Esophagus squamous epithelium (tissue), 5 donors: ENCODE measurements around the gene MEMO1. TPM values are rescaled to one million over a fixed set of nuclear protein-coding genes. Genes with fewer than 3 reads are reported as not detected.

ENCODE experiments used
- DNase-seq: peaks from one replicate; lab custom pipeline; 2025; lab: John Stamatoyannopoulos, UW
- H3K27ac ChIP-seq, 4 donors: fragments of 200-600 bp; sonication (generic); one replicate each; pipeline ENCODE4 v1.5.1; 2016 to 2019; ENCODE audit warnings: mild to moderate bottlenecking in 1 of 4
- H3K27me3 ChIP-seq, 4 donors: fragments of 200-600 bp; sonication (generic); 1 replicate in 3 of 4; 2 replicates in 1 of 4; pipeline versions ENCODE4 v1.5.1 to v1.6.0; 2017 to 2021; ENCODE audit warnings: antibody characterized with exemption in 1 of 4
- H3K36me3 ChIP-seq, 3 donors: fragments of 200-600 bp; sonication (generic); one replicate each; pipeline ENCODE4 v1.5.1; 2016 to 2019
- H3K4me1 ChIP-seq, 3 donors: fragments of 200-600 bp; sonication (generic); one replicate each; pipeline ENCODE4 v1.5.1; 2017 to 2019
- H3K4me3 ChIP-seq, 4 donors: fragments of 200-600 bp; sonication (generic); 1 replicate in 3 of 4; 2 replicates in 1 of 4; pipeline ENCODE4 v1.5.1; 2016 to 2019; ENCODE audit warnings: mild to moderate bottlenecking in 2 of 4, moderate library complexity in 1 of 4
- H3K9me3 ChIP-seq, 3 donors: fragments of 200-600 bp; sonication (generic); one replicate each; pipeline ENCODE4 v1.5.1; 2016 to 2019
- POLR2A ChIP-seq, 4 donors: fragments of 450-650 bp; IDR thresholded peaks; one replicate each; pipeline ENCODE4 v1.6.1; 2017; ENCODE audit warnings: antibody characterized with exemption in 4 of 4, mild to moderate bottlenecking in 4 of 4, moderate library complexity in 3 of 4
- WGBS, 2 donors: methylation state at CpG; one replicate each; pipeline ENCODE4 v1.1.5; 2018; 5-methylcytosine and 5-hydroxymethylcytosine counted together
- intact Hi-C: fragments of 100-400 bp; cut with DNase I; formaldehyde crosslinking; loops from one replicate; pipeline ENCODE4 v1.15.0; 2022
- total RNA-seq, 4 donors: library from RNA; depleted of rRNA; stranded (reverse); fragments of >200 nt; gene quantifications; one replicate each; pipeline ENCODE4 v1.1.0, GENCODE V29; 2016
- TF ChIP-seq, protein P1 (sequence below), 6 experiments: fragments of 450-650 bp in 4 of 6; fragments of 200-600 bp in 2 of 6; sonication (generic) in 2 of 6; IDR thresholded peaks; one replicate each; pipeline ENCODE4 v1.5.1; 2016 to 2019; ENCODE audit warnings: antibody characterized with exemption in 6 of 6, mild to moderate bottlenecking in 4 of 6, moderate library complexity in 4 of 6
- donor health status: DM: yes; HTN: yes; CAD: no.

The MEMO1 gene
- total RNA-seq, 4 donors from 2014 or later, result 32.1 to 61.7 (median 45.0) TPM

DNA sequence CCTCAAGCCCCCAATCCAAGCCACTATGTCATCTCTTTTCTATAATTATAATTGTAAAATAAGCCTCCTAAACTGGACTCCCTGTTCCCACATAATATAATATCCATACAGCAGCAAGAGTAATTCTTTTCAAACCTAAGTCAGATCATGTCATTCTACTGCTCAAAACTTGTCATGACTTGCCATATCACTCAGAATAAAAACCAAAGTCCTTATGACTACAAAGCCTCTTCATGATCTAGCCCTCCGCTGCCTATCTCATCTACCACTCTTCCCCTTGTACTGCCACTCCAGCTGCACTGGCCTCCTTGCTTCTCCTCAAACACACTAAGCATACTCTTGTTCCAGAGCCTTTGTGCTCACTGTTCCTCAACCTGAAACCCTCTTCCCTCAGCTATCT is 69.9 kb downstream of the MEMO1 start:
- Histone ChIP-seq H3K4me3 (no peak overlapping the region), H3K9me3 (no peaks in the 10 kb centered on the region), H3K4me1 (peaks cover 3 to 9% (median 5%) of the 10 kb centered on the region in 3 donors), H3K27me3 (no peaks in the 10 kb centered on the region), H3K27ac (no peak overlapping the region), H3K36me3 (peaks cover 0 to 22% (median 4%) of the 10 kb centered on the region in 3 donors)
- no peak for TF ChIP-seq POLR2A (IDR thresholded peaks at IDR 0.05)
- TF ChIP-seq, protein P1, sequence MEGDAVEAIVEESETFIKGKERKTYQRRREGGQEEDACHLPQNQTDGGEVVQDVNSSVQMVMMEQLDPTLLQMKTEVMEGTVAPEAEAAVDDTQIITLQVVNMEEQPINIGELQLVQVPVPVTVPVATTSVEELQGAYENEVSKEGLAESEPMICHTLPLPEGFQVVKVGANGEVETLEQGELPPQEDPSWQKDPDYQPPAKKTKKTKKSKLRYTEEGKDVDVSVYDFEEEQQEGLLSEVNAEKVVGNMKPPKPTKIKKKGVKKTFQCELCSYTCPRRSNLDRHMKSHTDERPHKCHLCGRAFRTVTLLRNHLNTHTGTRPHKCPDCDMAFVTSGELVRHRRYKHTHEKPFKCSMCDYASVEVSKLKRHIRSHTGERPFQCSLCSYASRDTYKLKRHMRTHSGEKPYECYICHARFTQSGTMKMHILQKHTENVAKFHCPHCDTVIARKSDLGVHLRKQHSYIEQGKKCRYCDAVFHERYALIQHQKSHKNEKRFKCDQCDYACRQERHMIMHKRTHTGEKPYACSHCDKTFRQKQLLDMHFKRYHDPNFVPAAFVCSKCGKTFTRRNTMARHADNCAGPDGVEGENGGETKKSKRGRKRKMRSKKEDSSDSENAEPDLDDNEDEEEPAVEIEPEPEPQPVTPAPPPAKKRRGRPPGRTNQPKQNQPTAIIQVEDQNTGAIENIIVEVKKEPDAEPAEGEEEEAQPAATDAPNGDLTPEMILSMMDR (IDR thresholded peaks at IDR 0.05), result no peak
- intact Hi-C loops, result no loop called here
- no peak for DNase-seq
- WGBS, 2 donors, result 40 to 77% methylated on average over 1 of the region's 1 CpG

DNA sequence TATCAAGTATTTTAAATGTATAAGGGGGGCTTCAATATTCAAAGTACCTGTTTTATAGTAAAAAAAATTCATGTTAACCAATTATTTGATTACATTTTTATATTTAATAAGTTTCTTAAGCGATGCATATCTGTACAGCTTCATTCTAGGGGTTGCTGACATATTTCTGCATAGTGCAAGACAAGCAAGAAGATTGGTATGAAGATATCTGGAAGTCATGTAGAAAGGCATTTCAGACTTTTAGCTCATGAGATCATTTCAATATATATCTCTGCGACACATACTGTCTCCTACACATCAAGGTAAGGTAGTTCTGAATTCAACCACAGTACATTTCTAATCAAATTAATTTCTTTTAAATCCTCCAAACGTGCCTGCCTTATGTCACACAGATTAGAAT is 73.1 kb downstream of the MEMO1 start:
- no peak for DNase-seq
- Histone ChIP-seq H3K27me3 (no peaks in the 10 kb centered on the region), H3K36me3 (peaks cover 0 to 16% (median 4%) of the 10 kb centered on the region in 3 donors), H3K27ac (no peak overlapping the region), H3K9me3 (no peaks in the 10 kb centered on the region), H3K4me1 (peaks cover 3 to 15% (median 9%) of the 10 kb centered on the region in 3 donors), H3K4me3 (no peak overlapping the region)
- TF ChIP-seq, protein P1 (IDR thresholded peaks at IDR 0.05), result no peak
- TF ChIP-seq POLR2A (IDR thresholded peaks at IDR 0.05), result no peak
- intact Hi-C loops, result no loop called here
- 94 to 96% methylated on average over 3 of the region's 3 CpGs for WGBS, 2 donors

DNA sequence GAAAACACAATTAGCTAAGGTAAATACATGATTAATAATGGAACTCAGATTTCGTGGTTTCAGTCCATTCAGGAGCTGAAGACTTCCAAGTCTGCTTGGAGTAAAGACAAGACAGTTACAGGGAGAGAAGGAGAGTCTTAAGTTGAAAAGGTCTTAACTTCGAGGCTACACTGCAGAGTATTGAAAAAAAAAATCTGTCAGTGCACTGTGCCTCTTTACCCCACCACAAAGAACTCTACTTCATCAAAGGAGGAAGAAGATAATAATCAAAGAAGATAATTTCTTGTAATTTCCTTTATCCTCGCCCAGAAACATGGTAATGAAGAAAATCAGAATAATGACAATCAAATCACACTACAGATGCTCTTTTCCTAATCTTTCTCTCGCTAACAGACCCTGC is 75.4 kb downstream of the MEMO1 start:
- 76 to 80% methylated on average over 4 of the region's 4 CpGs for WGBS, 2 donors
- intact Hi-C loops, result no loop called here
- Histone ChIP-seq H3K27ac (no peak overlapping the region), H3K9me3 (no peaks in the 10 kb centered on the region), H3K27me3 (no peaks in the 10 kb centered on the region), H3K4me3 (no peak overlapping the region), H3K4me1 (peaks cover under 1 to 5% (median 4%) of the 10 kb centered on the region in 3 donors), H3K36me3 (peaks cover 0 to 12% (median 0%) of the 10 kb centered on the region in 3 donors)
- DNase-seq, result no peak
- TF ChIP-seq, protein P1 (IDR thresholded peaks at IDR 0.05), result no peak
- TF ChIP-seq POLR2A (IDR thresholded peaks at IDR 0.05), result no peak

DNA sequence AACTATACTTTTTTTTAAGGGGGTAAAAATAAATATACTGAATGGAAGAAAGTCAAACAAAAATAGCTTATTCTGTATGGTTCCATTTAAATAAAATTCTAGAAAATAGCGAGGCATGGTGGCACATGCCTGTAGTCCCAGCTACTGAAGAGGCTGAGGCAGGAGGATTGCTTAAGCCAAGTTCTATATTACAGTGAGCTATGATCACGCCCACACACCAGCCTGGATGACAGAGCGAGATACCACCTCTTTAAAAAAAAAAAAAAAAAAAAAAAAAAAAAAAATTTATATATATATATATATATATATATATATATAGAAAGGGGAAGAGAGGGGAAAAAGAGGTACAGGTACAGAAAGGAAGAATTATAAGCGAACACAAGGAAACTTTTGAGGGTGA is 77.7 kb downstream of the MEMO1 start:
- 92 to 96% methylated on average over 4 of the region's 4 CpGs for WGBS, 2 donors
- DNase-seq, result no peak
- Histone ChIP-seq H3K27me3 (no peaks in the 10 kb centered on the region), H3K27ac (no peak overlapping the region), H3K9me3 (no peaks in the 10 kb centered on the region), H3K4me3 (no peak overlapping the region), H3K36me3 (peaks cover 0 to 19% (median 0%) of the 10 kb centered on the region in 3 donors), H3K4me1 (peaks cover 0 to 5% (median 4%) of the 10 kb centered on the region in 3 donors)
- no peak for TF ChIP-seq POLR2A (IDR thresholded peaks at IDR 0.05)
- TF ChIP-seq, protein P1 (IDR thresholded peaks at IDR 0.05), result no peak
- intact Hi-C loops, result no loop called here

DNA sequence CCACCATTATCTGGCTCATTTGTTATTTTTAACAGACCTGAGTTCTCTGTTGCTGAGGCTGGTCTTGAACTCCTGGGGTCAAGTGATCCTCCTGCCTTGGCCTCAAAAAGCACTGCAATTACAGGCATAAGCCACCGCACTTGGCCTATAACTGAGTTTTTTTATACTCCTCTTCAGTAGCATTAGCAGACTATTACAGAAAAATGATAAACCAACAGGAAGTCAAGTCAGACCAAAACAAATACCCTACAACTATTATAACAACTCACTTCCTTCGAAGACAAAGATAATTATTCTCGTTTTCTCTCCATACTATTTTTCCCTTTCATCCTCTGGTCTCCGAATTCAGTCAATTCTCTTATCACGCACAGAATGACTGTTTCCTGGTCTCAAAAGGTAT is 78.2 kb downstream of the MEMO1 start:
- Histone ChIP-seq H3K9me3 (no peaks in the 10 kb centered on the region), H3K36me3 (peaks cover 0 to 20% (median 0%) of the 10 kb centered on the region in 3 donors), H3K4me3 (no peak overlapping the region), H3K27me3 (no peaks in the 10 kb centered on the region), H3K4me1 (peaks cover 0 to 5% (median 4%) of the 10 kb centered on the region in 3 donors), H3K27ac (no peak overlapping the region)
- intact Hi-C loops, result no loop called here
- DNase-seq, result no peak
- WGBS, 2 donors, result 83 to 90% methylated on average over 5 of the region's 5 CpGs
- TF ChIP-seq POLR2A (IDR thresholded peaks at IDR 0.05), result no peak
- TF ChIP-seq, protein P1 (IDR thresholded peaks at IDR 0.05), result no peak
